Measurements from ENCODE around the gene PDE4B.

PDE4B gene

GRCh38 chr1:66311628-66312027 is 518.9 kb downstream of the PDE4B start:
- TF ChIP-seq CTCF (IDR thresholded peaks at IDR 0.05; ENCODE audit: borderline replicate concordance, control extremely low read depth, extremely low read depth, insufficient read depth, missing control alignments), result no peak
- in situ Hi-C loops (cut with MboI; ENCODE audit: low sequenced_read_pairs, unreplicated experiment), result no loop called here
- DNase-seq (ENCODE audit: low spot score), result no peak

- in situ Hi-C loops (cut with MboI; ENCODE audit: low sequenced_read_pairs, unreplicated experiment), result no loop called here
- DNase-seq (ENCODE audit: low spot score), result no peak
- TF ChIP-seq CTCF (IDR thresholded peaks at IDR 0.05; ENCODE audit: borderline replicate concordance, control extremely low read depth, extremely low read depth, insufficient read depth, missing control alignments), result no peak
Measured at GRCh38 chr1:66312271-66312990, 519.7 kb downstream of the PDE4B start.

- no peak for TF ChIP-seq CTCF (IDR thresholded peaks at IDR 0.05; ENCODE audit: borderline replicate concordance, control extremely low read depth, extremely low read depth, insufficient read depth, missing control alignments)
- in situ Hi-C loops (cut with MboI; ENCODE audit: low sequenced_read_pairs, unreplicated experiment), result no loop called here
- DNase-seq (ENCODE audit: low spot score), result no peak
Measured at GRCh38 chr1:66313429-66313828, 520.7 kb downstream of the PDE4B start.

- no peak for DNase-seq (ENCODE audit: low spot score)
- in situ Hi-C loops (cut with MboI; ENCODE audit: low sequenced_read_pairs, unreplicated experiment), result no loop called here
- TF ChIP-seq CTCF (IDR thresholded peaks at IDR 0.05; ENCODE audit: borderline replicate concordance, control extremely low read depth, extremely low read depth, insufficient read depth, missing control alignments), result no peak
Measured at GRCh38 chr1:66315671-66316070, 523.0 kb downstream of the PDE4B start.

- no peak for TF ChIP-seq CTCF (IDR thresholded peaks at IDR 0.05; ENCODE audit: borderline replicate concordance, control extremely low read depth, extremely low read depth, insufficient read depth, missing control alignments)
- in situ Hi-C loops (cut with MboI; ENCODE audit: low sequenced_read_pairs, unreplicated experiment), result no loop called here
Measured at GRCh38 chr1:66316464-66317247, 524.0 kb downstream of the PDE4B start.

GRCh38 chr1:66317248-66317515 is 524.5 kb downstream of the PDE4B start:
- in situ Hi-C loops (cut with MboI; ENCODE audit: low sequenced_read_pairs, unreplicated experiment), result no loop called here
- TF ChIP-seq CTCF (IDR thresholded peaks at IDR 0.05; ENCODE audit: borderline replicate concordance, control extremely low read depth, extremely low read depth, insufficient read depth, missing control alignments), result no peak
- no peak for DNase-seq (ENCODE audit: low spot score)

More at GRCh38 chr1:66316464-66317247, 524.0 kb downstream of the PDE4B start:
- no peak for DNase-seq (ENCODE audit: low spot score)

Measured in GM13976 (cell line).